HG03439 (cell line): ENCODE results near the gene GHRL.
"Not testable (repeated sequence)": the region's sequence is repeated elsewhere in the genome, so short reads cannot be mapped to it uniquely, and the experiment has no call there.

Source experiments
- ATAC-seq: cut with Tn5 transposase; IDR thresholded peaks from one replicate; pipeline ENCODE4 v1.9.1; 2021; ENCODE audit warnings: mild to moderate bottlenecking, moderate library complexity; ENCODE audit not compliant: unreplicated experiment

The GHRL gene

DNA sequence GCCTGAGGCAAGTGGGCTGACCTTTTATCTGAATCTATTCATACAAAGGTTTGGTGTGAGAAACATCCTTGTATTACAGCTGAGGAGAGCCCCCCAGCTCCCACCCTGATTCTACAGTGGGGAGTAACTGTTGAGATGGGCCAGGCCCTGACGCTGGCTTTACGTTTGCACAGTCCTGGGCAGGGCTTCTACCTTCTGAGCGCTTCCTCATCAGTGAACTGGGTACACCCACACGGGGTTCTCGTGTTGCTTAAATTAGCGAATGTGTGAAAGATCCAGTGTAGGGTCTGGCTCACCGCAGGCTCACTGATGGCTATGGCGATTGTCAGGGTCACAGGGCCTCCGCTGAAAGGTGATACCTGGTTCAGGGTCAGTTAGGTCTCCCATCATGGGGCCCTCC, 7.3 kb upstream of the GHRL start:
- ATAC-seq, result no peak

DNA sequence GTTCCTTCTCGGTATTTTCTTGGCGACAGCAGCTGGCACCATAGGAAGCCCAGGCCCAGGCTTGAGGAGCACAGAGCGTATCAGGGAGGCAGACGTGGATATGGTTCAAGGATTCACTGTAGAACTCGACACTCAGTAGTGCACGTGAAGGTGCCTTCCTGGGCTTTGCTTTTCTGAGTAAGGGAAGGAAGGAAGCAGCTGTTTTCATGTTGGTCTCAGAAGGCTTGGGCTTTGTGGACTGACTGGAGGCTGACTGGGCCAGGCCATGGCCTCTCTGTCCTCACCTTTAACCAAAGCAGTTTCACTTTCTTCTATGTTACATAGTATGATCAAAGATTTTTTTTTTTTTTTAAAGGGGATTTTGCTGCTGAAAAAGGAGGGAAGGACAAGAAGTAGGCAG, 6.9 kb upstream of the GHRL start:
- ATAC-seq, result no peak

DNA sequence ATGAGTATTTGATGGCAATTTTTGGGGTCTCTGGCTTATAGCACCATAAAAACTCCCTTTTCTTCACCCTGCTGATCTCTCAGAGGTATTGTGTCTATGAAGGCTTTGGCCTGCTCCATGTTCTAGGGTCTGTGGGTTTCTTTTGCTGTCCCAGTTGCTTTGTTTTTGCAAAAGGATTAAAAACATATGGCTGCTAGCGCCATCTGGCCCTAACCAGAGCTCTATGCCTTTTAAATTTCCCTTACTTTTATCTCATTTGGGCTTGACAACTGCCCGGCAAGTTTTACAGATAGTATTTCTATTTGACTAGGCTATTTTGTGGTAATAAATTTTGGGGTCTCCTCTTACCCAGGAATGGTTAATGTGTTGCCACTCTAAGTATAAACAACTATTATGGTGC, 6.4 kb upstream of the GHRL start:
- ATAC-seq, result no peak

DNA sequence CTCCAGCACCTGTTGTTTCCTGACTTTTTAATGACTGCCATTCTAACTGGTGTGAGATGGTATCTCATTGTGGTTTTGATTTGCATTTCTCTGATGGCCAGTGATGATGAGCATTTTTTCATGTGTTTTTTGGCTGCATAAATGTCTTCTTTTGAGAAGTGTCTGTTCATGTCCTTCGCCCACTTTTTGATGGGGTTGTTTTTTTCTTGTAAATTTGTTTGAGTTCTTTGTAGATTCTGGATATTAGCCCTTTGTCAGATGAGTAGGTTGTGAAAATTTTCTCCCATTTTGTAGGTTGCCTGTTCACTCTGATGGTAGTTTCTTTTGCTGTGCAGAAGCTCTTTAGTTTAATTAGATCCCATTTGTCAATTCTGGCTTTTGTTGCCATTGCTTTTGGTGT, 5.3 kb upstream of the GHRL start:
- not testable (repeated sequence) for ATAC-seq

DNA sequence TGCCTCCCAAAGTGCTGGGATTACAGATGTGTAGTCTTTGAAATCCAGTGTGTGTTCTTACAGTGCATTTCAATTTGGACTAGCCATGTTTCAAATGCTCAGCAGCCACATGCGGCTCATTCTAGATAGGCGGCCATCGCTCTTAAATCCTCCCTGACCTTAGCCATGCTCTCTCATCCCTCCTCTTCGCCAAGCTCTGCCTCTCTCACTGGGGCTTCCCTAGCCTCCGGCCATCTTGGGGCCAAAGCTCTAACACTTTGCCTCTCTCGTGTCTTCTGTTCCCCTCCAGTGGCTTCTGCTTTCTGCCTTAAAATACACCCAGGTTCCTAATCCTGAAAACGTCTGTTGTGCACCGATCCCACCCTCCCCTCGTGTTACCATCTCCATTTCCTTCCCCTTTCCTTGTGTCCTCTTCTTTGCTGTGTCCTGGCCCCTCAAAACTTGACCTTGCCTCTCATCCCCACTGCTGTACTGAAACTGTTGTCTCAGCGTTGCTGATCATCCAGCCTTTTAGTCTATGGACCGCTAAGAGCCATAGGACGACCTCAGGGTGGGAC, 1.4 kb upstream of the GHRL start:
- no peak for ATAC-seq

DNA sequence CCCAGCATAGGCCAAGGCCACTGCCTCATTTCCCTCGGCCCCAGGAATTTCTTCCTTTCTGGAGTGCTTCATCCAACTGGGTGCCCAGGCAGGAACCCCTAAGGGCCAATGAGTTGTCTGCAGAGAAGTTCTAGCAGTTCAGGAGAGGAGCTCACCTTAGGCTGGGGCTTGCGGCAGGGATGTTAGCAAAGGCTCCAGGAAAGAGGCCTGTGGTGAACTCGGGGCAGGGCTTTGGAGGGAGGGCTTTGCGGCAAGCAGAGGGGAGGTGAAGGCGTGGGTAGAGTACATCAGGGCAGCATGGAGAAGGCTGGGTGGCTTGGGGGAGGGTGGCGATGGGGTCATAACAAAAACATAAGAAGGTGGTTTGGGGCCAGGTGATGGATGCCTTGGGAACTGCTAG, 1.1 kb downstream of the GHRL start:
- no peak for ATAC-seq

DNA sequence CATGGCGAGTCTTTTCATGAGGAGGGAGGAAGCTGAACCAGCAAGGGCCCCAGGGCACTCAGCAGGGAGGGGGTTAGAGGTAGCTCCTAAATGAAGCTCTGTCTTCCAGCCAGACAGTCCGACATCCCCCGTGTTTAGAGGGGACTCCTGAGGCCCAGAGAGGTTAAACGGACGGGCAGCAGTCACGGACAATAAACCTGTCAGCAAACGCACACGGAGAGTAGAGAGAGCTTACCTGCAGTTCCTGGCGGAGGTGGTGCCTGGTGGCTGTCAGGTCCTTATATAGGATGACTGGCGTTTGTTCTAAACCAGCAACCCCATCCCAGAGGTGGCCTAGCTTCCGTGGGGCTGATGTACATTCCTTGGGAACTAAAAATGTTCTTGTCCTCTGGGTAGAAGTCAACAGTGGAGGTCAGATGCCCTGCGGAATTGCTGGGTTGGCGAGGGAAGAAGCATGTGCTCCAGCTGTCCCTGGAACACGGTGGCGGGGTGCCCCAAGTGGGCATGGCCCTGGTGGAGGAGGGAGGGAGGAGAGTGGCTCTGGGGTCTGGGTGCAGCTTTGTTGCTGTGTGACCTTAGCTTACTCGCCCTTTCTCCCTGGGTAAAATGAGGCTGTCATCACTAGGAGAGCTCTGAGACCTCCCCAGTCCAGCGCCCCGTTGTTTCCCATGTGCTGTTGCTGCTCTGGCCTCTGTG, 2.1 kb downstream of the GHRL start:
- ATAC-seq, result no peak

DNA sequence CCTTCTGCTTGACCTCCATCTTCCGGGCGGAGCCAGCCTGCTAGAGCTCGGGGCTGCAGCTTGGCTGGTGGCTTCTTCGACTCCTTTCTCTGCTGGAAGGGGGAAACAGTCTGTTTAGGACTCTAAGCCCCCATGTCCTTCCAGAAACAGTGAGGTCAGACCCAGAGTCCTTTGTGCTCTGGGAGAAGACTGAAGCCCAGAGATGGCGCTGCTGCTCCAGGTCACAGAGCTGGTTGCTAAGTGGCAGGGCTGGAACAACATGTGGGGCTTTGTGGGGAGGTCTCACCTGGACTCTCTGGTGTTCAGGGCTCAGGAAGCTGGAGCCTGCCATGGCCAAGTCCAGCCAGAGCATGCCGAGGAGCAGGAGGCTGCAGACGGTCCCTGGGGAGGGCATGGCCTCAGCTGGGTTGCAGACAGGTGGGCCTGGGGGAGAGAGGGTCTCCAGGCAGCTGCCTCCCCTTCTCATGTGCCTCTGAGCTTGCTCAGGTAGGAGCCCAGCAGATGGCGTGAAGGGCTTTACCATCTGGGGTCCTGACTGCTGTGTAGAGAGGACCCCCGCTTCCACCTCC, 2.9 kb downstream of the GHRL start:
- ATAC-seq, result no peak

DNA sequence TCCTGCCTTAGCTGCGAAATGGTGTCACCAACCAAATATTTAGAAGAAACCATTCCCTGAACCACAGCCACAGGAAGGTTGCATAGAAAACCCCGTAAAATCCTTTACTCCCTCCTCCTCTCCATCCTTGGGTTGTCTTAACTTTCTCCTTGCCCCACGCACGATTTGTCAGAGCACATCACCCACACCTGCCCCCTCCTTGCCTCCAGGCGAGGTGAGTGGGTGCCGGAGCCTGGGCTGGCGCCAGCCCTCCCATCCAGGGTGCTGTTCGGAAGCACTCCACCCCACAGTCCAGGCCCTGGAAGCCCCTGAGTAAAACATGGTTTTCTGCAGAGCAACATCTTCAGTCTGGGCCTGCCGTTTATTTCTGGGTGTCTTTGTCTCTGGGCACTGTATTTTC, 3.7 kb downstream of the GHRL start:
- no peak for ATAC-seq

DNA sequence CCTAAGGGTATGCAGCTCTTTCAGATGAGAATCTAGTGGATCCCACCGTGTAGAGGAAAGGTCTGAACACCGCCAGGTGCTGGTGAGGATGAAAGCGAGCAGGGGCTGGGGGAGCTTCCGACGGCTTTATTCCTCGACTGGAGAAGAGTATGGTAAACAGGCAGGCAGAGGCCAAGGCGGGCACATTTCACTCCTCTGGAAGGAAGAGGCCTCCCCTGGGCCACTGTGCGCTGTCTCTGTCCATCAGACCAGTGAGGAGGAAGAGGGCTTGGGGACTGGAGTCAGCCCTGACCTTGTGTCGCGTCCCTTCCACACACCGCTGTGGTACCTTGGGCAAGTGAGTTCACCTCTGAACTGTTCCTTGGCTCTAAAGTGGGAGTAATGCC, 4.2 kb downstream of the GHRL start:
- no peak for ATAC-seq

DNA sequence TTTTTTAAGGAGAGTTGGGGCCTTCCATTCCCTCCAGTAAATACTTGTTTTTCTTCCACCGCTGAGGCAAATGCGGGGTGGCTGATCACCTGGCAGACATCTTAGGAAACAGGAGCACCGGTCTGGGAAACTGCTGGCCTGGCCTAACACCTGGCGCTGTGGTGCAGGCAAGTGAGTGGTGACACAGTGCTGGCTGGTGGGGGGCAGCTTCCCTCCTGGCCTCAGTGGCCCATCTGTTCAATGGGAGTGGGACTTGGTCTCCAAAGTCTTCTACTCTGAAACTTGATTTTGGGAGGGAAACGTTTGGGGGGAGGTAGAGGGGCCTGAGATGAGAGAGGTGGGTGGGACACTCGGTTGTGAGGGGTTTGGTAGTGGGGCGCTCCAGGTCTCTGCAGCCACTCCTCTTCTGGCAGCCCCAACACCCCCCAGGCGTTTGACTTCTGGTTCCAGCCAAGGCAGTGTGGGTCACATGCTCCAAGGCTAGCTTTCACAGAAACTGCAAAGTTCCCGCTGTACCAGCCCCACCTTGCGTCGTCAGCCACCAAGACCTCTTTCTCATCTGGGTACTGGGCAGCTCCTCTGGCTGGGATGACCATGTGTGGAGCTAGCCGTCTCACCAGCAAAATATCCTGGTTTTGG, 4.7 kb downstream of the GHRL start:
- no peak for ATAC-seq

DNA sequence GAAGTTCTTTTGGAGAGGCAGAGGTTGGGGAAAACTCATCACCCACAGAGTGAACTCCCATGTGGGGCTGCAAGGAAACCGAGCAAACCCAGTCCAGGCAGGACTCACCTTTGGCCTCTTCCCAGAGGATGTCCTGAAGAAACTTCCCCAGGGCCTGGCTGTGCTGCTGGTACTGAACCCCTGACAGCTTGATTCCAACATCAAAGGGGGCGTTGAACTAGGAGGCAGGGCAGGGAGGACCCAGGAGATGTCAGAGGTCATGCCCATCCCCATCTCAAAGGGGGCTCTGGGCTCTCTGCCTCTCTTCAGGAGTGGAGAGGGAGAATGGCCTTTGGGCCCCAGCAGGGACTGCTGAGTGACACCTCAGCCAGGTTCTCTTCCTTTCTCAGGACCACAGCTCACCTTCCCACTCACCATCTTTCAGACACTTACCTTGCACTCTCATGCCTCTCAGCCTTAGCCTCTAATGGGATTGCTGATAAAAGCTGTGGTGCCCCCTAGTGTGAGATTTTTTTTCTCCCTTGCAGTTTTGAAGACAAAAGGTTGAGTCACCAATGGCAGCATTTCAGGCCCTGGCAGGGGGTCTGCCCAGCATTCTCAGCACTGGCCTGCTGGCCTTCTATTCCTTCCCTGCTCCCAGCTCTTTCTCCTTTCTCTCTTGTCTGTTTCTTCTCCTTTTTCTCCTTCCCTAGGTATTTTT, 6.0 kb downstream of the GHRL start:
- no peak for ATAC-seq

DNA sequence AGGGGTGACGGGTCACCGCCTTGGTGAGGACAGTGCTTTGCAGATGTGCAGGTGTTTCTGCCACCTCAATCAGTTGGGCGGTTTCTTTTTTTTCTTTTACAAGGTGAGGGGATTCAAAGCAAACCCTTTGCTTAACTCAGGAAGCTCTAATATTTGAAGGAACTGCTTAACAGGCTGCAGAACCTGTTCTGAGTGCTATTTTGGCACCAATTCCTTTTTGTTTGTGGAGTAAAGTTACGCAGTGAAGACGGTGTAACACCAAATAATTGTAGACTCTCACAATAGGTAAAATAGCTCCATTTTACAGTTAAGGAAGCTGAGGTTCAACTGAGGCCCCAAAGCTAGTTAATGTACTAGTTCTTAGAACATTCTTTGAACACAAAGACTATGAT, 6.6 kb downstream of the GHRL start:
- no peak for ATAC-seq

DNA sequence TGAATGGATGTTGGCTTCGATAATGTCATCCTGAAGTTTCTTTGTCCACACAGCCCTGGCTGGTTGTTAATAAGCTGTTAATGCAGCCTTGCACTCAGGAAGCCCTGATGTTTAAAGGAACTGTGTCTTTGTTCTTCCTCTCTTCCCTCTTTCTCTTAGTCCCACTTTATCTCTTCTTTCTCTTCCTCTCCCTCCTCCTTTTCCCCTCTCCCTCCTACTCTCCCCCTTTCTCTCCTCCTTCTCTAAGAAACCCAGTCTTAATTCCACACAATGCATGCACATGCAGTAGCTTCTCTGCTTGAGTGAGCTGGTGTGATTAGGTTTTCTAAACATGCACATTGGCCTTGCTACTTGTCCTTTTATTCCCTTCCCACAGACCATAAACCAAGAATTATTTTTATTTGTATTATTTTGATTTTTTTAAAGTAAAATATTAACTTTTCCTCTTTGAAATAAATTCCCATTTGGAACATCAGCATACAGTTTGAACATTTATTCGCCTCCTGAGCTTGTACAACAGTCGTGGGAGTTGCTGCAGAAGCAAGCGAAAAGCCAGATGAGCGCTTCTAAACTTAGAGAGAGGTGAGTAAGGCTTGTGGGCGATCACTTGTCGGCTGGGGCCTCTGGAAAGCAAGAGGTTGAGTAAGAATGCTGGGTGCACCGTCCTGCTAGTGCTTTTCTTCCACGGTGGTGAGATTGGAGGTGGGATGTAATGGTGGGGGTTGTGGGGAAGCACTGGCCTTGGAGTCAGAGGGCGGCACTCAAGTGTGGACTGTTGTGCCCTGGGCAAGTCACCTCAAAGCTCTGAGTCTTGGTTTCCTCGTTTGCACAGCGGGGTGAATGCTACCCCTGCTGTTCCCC, 7.2 kb downstream of the GHRL start:
- no peak for ATAC-seq

DNA sequence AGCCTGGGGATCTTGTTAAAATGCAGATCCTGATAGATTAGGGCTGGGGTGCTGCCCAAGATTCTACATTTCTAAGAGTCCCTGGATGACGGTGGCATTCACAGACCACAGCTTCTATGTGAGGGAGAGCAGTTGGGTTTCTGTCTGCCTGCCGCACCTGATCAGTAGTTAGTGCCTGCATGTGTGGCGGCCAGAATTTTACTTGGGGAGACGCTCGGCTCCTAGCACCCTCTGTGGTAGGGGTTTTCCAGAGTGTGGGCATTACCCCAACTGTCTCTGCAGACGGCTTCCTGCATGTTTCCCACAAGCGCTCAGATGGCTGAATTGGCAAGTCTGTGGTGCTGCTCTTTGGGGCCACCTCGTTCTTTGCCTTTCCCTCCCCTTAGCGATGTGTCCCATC, 8.3 kb downstream of the GHRL start:
- no peak for ATAC-seq

DNA sequence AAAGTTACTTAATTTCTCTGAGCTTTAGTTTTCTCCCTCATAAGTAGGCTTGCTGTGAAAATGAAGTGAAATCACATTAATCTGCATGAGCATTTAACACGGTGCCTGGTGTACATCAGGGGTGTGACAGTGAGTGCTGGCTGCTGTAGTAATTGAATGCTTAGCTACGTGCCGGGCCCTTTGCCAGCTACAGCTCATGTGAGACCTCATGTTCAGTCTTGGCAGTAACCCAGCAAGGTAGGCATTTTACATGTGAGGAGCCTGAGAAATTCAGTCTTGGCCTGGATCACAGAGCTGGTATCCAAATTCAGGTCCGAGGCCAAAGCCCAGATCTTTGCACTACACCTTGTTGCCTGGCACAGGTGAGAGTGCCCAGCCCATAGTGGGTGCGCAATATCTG, 9.1 kb downstream of the GHRL start:
- no peak for ATAC-seq

DNA sequence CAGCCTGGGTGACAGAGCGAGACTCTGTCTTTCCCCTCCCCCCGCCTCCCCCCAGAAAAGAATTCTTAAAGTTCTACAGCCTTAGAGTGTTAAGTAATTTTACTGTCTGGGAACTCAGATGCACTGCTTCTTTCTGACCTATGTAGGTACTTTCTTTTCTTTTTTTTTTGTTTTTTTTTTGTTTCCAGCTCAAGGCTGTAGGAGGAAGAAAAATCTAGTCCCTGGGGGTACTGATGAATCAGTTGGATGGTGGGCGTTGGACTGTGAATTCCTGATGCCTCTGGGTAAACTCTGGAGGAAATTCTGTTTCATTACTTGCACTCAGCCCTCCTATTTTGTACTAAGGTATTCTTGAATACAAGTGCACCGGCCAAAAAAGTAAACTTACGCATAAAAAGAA, 10.8 kb downstream of the GHRL start:
- no peak for ATAC-seq

DNA sequence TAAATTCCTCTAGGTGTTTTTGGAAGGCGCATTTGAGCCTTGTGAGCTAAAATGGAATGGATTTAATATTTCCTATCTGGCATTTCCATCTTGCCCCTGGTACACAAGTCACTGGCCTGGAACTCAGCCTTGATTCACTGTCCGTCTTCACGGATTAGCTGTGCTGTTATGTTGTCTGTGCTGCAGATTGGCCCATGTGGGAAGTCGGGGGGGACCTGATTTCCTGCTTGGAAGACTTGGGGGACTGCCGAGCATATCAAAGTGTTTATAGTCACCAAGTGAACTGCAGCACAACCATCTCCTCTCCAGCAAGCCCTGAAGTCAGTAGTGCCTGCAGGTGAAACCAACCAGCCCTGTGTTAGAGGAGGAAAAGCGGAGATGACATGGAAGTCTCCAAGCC, 12.2 kb downstream of the GHRL start:
- no peak for ATAC-seq

DNA sequence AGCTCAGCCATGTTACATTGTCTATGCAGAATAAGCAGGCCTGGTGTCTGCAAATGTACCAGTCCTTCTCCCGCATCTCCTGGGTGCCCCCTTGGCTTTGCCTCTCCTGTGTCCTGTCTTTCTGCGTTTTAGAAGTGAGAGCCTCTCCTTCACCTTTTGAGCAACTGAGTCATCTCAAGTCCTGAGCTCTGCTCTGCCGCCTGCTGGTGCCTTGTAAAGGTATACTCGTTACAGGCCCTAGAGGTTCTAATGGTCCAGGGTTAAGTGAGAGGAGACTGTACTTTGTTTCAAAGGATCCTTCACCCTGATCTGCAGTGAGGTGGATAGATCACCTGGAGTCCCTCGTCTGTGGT, 12.6 kb downstream of the GHRL start:
- ATAC-seq, result no peak

DNA sequence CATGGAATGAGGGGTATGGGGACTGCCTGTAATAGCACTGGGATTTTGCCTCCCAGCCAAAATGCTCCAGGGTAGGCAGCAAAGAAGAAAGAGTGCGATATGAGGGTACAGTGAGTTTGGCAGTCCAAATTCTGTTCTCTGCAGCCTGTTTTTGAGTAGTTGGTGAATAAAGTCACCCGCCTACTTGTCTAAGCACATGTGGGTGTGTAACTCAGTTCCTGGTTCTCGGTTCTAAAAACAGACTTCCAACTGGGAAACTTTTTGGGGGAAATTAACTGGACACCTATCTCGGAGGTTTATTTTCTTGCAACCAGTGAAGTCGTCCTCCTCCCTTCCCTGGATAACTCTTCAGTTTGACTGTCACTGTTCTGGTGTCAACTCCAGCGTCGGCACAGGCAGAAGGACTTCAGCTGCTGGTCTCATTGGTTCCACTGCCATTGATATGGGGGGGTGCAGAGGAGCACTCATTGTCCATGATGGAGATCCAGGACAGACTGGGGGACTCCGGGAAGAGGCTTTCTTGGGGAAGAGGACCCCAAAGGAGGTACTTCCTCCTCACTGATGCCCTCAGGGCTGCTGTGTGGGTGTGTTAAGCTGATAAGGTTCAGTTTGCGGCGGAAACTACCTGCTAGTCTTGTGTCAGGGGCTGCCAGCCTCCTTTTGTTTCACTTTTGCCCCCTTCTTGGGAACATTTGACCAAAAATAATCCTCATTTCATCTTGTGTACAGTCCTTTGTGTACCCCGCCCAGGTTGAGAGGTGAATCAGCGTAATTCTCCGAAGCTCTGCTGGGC, 13.2 kb downstream of the GHRL start:
- no peak for ATAC-seq
